GM18868 (cell line): Measurements from ENCODE around the gene PHACTR3.
"Not testable (repeated sequence)": the region's sequence is repeated elsewhere in the genome, so short reads cannot be mapped to it uniquely, and the experiment has no call there.

ENCODE experiments used
- ATAC-seq: cut with Tn5 transposase; IDR thresholded peaks from one replicate; pipeline ENCODE4 v1.9.1; 2021; ENCODE audit warnings: mild to moderate bottlenecking, moderate library complexity; ENCODE audit not compliant: unreplicated experiment

Gene PHACTR3

DNA sequence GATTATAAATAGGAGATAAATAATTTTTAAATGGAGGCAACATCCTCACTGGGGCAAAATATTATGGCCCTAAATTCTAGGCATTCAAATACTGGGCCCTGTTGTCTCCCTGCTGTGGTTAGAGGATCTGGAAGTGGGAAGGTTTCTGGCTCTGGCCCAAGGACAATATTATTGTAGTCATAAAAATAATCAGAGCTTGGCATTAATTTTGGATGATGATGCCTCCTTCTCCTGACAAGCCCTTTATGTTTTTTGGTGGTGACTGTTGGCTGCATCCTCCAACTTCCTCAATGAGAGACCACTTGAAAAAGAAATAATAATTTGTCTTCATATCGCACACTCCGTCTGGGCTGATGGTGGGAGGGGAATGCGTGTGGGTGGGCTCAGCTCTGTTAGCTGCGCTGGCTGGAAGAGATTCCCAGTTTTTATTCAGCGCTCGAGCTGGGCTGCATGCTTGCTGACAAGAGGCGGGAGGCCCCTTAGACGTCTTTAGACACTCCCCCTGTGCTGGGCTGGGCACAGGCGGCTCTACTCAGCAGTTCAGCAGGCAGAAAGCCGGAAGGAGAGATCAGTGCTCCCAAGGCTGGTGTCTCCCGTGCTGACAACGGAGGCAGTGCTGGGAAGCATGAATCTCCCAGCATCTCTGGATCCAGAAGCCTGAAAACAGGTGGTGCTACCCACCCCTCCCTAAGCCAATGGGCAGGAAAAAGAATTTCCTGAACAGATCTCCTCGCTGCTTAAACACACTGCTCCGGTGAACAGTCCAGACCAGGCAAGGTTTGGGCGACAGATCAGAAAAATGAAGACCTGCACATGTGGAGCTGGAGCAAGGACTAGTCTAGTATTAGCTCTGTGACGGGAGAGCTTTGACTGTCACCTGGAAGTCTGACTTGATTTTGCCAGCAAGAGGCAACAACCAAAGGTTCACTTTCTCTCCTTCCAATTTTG lies 231.4 kb downstream of the PHACTR3 start:
- no peak for ATAC-seq

DNA sequence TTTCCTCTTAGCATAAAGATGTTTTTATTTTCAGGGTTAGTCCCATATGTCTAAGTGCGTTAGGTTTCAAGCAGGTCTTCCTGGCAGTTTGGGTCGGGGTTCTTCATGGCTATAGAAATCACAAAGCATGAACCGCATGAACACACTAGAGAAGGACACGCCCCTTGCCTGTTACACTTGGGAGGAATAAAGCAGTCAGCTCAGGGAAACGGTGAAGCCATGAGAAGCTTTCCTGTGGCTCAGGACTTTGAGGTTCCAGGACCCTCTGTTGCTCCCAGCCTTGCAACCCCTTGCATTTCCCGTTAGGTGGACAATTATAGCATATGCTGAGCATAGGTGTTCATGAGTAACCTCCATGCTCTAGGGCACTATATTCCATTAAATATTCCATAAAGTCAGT lies 232.4 kb downstream of the PHACTR3 start:
- ATAC-seq: no peak

GRCh38 chr20:59837623-59838394 lies 233.5 kb downstream of the PHACTR3 start:
- peak; percentile 90 for ATAC-seq

DNA sequence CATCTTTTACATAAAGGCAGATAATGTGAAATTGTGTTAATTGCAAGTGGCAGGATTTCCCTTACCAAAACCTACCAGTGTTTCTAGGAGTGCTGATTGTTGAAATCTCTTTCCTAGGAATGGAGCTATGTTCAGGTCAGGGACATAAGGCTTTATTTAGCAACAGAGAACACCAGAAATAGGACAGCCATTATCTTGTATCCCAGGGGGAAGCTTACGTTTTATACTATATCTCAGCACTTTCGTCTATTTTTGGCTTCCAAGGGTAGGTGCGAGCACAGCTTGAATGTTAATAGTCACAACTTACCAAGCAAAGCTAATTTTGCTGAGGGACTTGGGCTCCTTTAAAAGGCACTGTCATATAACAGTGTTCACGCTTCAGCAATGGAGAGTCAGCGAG lies 235.1 kb downstream of the PHACTR3 start:
- no peak for ATAC-seq

- ATAC-seq: no peak
Measured at GRCh38 chr20:59845472-59845871, 241.1 kb downstream of the PHACTR3 start.

DNA sequence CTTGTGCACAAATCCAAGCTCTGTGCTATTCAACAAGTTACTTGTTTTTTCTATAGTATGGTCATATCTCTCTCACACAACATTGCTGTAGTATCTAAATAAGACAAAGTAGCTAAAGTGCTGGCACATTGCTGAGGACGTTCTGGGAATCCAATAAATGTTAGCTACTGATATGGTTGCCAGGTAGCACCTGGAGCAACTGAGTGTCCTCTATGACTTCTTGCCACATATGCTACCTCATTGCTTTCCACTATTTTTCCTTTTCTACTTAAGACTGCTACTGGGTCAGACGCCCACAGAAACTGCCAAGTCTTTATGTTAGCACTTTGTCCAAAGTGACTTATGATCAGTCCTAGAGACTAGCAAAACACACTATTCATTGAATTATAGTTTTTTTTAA lies 243.8 kb downstream of the PHACTR3 start:
- ATAC-seq: no peak

DNA sequence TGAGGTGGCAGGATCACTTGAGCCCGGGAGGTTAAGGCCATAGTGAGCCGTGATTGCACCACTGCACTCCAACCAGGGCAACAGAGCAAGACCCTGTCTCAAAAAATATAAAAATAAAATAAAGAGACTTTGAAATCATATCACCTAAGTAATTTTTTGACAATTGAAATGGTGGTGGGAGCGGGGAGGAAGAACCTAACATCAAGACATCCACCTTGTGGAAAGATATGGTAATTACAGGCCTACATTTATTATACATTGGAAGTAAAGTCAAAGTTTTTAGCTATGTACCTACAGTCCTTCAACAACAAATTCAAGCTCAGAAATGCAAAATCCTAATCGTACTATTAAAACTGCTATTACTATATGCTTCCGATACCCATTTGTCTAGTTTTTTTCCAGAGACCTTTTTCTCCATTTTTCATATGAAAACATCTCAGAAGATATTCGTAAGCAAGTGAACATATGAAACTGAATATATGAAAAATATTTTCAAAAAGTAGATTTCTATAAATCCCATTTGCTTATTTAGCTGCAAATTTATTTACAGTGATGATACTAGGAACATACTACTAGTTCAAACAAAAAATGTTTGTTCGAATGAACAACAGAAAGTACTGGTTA lies 245.8 kb downstream of the PHACTR3 start:
- peak; percentile 67 for ATAC-seq

DNA sequence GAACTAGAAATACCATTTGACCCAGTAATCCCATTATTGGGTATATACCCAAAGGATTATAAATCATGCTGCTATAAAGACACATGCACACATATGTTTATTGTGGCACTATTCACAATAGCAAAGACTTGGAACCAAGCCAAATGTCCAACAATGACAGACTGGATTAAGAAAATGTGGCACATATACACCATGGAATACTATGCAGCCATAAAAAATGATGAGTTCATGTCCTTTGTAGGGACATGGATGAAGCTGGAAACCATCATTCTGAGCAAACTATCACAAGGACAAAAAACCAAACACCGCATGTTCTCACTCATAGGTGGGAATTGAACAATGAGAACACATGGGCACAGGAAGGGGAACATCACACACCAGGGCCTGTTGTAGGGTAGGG lies 252.2 kb downstream of the PHACTR3 start:
- ATAC-seq: not testable (repeated sequence)

GRCh38 chr20:59856941-59857340 lies 252.6 kb downstream of the PHACTR3 start:
- not testable (repeated sequence) for ATAC-seq

DNA sequence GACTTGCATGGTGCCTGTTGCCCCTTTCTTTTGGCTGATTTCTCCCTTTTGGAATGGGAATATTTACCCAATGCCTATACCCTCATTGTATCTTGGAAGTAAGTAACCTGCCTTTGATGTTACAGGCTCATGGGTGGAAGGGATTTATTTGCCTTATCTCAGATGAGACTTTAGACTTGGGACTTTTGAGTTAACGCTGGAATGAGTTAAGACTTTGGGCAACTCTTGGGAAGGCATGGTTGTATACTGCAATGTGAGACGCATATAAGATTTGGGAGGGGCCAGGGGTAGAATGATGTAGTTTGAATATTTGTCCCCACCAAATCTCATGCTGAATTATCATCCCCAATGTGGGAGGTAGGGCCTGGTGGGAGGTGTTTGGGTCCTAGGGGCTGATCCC lies 253.6 kb downstream of the PHACTR3 start:
- no peak for ATAC-seq

DNA sequence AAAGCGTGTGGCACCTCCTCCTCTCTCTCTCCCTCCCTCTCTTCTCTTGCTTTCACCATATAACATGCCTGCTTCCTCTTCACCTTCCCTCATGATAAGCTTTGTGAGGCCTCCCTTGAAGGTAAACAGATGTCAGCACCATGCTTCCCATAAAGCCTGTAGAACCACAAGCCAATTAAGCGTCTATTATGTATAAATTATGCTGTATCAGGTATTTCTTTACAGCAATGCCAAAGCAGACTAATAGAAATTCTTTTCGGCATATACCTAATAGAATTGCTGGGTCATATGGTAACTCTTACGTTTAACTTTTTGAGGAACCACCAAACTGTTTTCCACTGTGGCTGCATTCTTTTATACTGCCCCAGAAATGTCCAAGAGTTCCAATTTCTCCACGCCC lies 254.1 kb downstream of the PHACTR3 start:
- ATAC-seq: no peak

DNA sequence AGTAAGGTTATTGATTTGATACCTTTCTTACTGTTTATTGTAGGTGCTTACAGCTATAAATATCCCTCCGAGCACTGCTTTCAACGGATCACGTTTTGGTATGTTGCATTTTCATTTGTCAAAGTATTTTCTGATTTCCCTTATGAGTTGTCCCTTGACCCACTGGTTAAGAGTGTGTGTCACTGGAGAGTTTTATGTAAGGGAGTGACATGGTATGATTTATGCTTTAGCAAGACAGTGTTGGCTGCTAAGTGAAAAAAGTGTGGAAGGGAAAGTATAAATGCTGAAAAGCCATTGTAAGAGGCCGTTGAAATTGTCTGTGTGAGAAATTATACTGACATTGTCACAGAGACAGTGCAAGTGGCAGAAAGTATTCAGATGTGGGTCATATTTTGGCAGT lies 257.1 kb downstream of the PHACTR3 start:
- no peak for ATAC-seq

- ATAC-seq: no peak
Measured at GRCh38 chr20:59863058-59863457, 258.7 kb downstream of the PHACTR3 start.

DNA sequence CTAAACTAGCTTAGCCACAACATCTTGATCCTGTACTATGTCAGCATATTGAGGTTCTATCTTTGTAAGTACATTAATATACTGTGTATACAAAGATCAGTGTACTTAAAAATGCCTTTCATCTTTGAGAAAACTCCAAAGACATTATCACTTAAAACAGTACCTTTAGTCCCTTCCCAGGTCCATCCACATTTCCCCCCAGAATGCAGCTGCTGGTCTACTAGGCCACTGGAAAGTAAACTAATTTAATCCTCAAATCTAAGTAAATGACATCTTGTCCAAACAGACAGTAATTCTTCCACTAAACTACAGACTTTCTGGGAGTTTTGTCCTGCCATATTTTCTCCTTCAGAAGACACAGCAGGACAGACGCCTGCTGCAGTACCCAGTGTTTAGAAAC lies 260.4 kb downstream of the PHACTR3 start:
- no peak for ATAC-seq

DNA sequence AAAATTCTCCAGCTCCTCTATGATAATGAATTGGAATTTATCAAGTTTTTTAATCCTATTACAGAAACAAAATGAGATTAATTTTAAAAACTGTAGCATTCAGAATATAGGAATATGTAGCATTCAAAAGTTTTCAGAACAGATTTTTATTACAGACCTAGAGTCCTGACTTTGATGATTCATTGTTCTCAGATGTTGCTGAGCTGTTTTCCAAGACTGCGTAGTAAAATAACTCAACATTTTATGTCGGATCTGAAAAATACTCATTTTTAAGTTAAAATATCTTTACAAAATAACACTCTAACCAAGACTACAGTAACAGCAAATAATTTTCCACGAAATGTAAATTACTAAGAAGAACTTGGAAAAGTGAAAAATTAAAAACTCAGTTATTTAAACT lies 262.0 kb downstream of the PHACTR3 start:
- ATAC-seq: no peak

GRCh38 chr20:59871096-59871495 lies 266.8 kb downstream of the PHACTR3 start:
- no peak for ATAC-seq

GRCh38 chr20:59873409-59873808 lies 269.1 kb downstream of the PHACTR3 start:
- ATAC-seq: no peak

DNA sequence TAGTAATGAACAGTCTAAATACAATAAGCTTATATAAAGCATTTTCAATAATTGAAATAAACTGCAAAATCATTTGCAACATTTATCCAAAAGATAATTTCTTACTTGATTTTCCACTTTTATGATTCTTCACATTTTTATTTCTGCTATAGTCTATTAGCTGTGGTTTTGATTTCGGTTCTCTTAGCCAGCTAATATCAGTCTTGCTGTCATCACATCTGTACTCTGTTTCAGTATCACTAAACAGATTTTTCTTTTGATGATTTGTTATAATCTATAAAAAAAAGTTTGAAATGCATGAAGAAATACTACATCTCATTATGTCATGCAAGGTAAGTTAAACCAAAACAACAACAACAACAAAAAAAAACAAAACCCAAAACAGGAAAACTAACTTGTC lies 275.9 kb downstream of the PHACTR3 start:
- no peak for ATAC-seq

GRCh38 chr20:59884494-59884893 lies 280.2 kb downstream of the PHACTR3 start:
- ATAC-seq: no peak

DNA sequence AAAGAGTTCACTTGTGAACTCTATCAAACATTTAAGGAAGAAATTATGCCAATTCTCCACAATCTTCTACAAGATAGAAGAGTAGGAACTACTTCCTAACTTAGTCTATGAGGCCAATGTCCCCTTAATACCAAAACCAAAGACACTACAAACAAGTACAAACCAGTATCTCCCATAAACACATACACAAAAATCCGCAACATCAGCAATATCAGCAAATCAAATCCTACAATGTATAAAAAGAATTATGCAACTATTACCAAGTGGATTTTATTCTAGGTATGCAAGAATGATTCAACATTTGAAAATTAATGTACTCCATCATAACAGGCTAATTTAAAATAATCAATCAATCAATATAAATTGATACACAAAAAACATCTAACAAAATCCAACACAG lies 283.7 kb downstream of the PHACTR3 start:
- no peak for ATAC-seq

DNA sequence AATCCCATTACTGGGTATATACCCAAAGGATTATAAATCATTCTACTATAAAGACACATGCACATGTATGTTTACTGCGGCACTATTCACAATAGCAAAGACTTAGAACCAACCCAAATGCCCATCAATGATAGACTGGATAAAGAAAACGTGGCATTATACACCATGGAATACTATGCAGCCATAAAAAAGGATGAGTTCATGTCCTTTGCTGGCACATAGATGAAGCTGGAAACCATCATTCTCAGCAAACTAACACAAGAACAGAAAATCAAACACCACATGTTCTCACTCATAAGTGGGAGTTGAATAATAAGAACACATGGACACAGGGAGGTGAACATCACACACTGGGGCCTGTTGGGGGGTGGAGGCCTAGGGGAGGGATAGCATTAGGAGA lies 285.7 kb downstream of the PHACTR3 start:
- not testable (repeated sequence) for ATAC-seq

- no peak for ATAC-seq
Measured at GRCh38 chr20:59891581-59891980, 287.2 kb downstream of the PHACTR3 start.
